Measurements from ENCODE around the gene CYYR1.

DNA sequence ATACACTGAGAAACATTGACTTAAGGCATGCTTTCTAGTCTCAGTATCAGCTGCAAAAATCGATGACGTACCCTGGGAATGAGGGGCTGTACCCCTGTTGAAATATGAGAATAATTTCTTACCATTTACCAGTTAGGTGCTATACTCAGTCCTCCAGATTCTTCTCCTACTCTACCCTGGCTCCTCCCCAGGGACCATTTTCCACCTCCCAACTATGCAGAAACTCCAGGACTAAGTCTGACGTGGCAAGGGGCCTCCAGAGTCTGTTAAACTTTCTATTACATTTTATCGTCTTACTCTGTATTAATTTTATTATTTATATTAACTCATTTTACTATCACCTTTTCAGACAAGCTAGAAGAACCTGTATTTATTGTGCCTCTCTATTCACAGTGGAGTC lies 124.3 kb downstream of the CYYR1 start:
- TF ChIP-seq, protein P1, sequence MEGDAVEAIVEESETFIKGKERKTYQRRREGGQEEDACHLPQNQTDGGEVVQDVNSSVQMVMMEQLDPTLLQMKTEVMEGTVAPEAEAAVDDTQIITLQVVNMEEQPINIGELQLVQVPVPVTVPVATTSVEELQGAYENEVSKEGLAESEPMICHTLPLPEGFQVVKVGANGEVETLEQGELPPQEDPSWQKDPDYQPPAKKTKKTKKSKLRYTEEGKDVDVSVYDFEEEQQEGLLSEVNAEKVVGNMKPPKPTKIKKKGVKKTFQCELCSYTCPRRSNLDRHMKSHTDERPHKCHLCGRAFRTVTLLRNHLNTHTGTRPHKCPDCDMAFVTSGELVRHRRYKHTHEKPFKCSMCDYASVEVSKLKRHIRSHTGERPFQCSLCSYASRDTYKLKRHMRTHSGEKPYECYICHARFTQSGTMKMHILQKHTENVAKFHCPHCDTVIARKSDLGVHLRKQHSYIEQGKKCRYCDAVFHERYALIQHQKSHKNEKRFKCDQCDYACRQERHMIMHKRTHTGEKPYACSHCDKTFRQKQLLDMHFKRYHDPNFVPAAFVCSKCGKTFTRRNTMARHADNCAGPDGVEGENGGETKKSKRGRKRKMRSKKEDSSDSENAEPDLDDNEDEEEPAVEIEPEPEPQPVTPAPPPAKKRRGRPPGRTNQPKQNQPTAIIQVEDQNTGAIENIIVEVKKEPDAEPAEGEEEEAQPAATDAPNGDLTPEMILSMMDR (IDR thresholded peaks at IDR 0.05; ENCODE audit: poor library complexity, severe bottlenecking) = no peak
- no peak for TF ChIP-seq TAF1 (IDR thresholded peaks at IDR 0.05; ENCODE audit: low read depth)
- no peak for TF ChIP-seq EZH2 (IDR thresholded peaks at IDR 0.05; ENCODE audit: borderline replicate concordance, insufficient read depth, low read length, poor library complexity, severe bottlenecking)

Data from neural cell (in vitro differentiated cells).